Astrocyte of the spinal cord (primary cell): ENCODE data around the gene EIF4G1.

Experiments
- DNase-seq: peaks from one replicate; pipeline ENCODE4 v3.0.0; 2011; ENCODE audit warnings: low read depth, low spot score
- H3K4me3 ChIP-seq: 2 replicates; pipeline ENCODE4 v1.5.1; 2011; ENCODE audit warnings: low read depth, mild to moderate bottlenecking, low read length, moderate library complexity
- in situ Hi-C: cut with HindIII; loops from 2 replicates; pipeline ENCODE4 v1.10.0; 2017; ENCODE audit warnings: low sequenced_read_pairs
- TF ChIP-seq, protein P1 (sequence below): IDR thresholded peaks from 2 replicates; pipeline ENCODE4 v1.5.1; 2012; ENCODE audit warnings: low read depth, mild to moderate bottlenecking, low read length, inconsistent platforms

Gene EIF4G1

DNA sequence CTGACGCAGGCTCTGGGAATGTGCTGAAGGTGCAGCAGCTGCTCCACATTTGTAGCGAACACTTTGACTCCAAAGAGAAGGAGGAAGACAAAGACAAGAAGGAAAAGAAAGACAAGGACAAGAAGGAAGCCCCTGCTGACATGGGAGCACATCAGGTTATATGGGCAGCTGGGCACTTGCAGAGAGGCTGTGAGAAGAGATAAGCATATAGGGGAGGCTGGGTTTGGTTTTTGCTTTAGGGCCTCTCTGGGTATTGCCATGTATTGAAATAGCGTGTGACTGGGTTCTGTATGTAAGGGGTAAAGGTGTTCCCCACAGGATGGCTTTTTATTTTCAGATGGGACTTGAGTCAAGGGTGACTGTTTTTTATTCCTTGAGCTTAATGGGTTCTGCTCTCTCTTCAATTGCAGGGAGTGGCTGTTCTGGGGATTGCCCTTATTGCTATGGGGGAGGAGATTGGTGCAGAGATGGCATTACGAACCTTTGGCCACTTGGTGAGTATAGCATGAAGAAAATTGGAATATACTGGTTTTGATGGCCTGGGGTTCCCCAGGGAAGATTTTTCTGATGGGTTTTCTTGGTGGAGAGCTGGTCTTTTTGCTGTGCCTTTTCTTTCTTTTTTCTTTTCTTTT is 7.9 kb upstream of the EIF4G1 start:
- TF ChIP-seq, protein P1, sequence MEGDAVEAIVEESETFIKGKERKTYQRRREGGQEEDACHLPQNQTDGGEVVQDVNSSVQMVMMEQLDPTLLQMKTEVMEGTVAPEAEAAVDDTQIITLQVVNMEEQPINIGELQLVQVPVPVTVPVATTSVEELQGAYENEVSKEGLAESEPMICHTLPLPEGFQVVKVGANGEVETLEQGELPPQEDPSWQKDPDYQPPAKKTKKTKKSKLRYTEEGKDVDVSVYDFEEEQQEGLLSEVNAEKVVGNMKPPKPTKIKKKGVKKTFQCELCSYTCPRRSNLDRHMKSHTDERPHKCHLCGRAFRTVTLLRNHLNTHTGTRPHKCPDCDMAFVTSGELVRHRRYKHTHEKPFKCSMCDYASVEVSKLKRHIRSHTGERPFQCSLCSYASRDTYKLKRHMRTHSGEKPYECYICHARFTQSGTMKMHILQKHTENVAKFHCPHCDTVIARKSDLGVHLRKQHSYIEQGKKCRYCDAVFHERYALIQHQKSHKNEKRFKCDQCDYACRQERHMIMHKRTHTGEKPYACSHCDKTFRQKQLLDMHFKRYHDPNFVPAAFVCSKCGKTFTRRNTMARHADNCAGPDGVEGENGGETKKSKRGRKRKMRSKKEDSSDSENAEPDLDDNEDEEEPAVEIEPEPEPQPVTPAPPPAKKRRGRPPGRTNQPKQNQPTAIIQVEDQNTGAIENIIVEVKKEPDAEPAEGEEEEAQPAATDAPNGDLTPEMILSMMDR: no peak
- no peak for DNase-seq
- in situ Hi-C loops: no loop called here
- H3K4me3 ChIP-seq: no peak overlapping the region

GRCh38 chr3:184307915-184308314 is 6.5 kb upstream of the EIF4G1 start:
- TF ChIP-seq, protein P1: no peak
- no peak for DNase-seq
- in situ Hi-C loops: no loop called here
- H3K4me3 ChIP-seq: no peak overlapping the region

GRCh38 chr3:184308744-184309143 is 5.7 kb upstream of the EIF4G1 start:
- H3K4me3 ChIP-seq: no peak overlapping the region
- in situ Hi-C loops: no loop called here
- TF ChIP-seq, protein P1: no peak
- DNase-seq: no peak

- TF ChIP-seq, protein P1: no peak
- DNase-seq: no peak
- H3K4me3 ChIP-seq: no peak overlapping the region
- in situ Hi-C loops: no loop called here
Observed at GRCh38 chr3:184311633-184312032, 2.8 kb upstream of the EIF4G1 start.

DNA sequence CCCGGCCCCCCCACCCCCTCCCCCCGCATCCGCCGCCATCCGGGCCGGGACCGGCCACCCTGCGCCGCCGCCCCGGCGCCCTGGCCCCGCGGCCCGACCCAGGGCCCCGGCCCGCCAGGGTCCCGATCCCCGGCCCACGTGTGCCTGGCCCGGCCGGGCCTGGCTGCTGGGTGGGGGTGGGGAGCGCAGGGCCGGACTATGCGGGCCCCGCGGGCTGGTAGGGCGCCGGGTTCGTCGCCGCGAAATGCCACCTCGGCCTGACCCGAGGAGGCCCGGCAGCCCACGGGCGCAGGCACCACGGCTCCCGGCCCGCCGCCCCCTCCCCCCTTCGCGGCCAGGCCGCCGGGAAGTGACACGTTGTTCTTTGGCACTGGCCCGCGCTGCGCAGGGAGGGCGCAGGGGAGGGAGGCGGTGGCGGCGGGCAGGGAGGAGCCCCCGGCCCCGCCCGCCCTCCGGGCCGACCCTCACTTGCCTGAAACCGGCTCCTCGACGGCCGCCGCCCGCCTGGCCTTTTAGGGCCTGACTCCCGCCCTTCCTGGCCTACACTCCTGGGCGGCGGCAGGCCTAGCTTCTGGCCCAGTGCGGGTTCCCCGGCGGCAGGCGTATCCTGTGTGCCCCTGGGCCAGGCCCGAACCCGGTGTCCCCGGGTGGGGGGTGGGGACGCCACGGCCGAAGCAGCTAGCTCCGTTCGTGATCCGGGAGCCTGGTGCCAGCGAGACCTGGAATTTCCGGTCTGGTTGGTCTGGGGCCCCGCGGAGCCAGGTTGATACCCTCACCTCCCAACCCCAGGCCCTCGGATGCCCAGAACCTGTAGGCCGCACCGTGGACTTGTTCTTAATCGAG is 515 bp downstream of the EIF4G1 start:
- peak; percentile 80 for DNase-seq
- H3K4me3 ChIP-seq: peak overlapping the region; percentile 95
- in situ Hi-C loops: no loop called here
- TF ChIP-seq, protein P1: no peak

DNA sequence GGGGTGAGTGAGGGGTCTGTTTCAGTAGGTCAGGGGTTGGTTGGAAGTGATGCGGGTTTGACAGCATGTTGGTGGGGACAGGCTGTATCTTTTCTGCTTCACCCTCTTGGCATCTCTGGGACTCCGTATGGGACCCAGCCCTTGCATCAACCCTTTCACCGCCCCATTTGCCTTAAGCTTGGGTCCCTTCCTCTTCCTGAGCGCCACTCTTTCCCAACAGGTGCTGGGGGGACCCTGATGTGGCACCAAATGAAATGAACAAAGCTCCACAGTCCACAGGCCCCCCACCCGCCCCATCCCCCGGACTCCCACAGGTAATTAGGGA is 1.1 kb downstream of the EIF4G1 start:
- in situ Hi-C loops: no loop called here
- TF ChIP-seq, protein P1: no peak
- peak overlapping the region; percentile 95 for H3K4me3 ChIP-seq
- no peak for DNase-seq
